Measurements from ENCODE around the gene HSPA5. TPM values are rescaled to one million over a fixed set of nuclear protein-coding genes. Genes with fewer than 3 reads are reported as not detected.

Gene HSPA5
- 118 and 147 TPM in 2 replicates for total RNA-seq (2012; rRNA removed)
- polyA plus RNA-seq (2012; rRNA removed) = 391 and 419 TPM in 2 replicates
- 180 and 209 TPM in 2 replicates for polyA plus RNA-seq (2012; cell fraction: cytosol; rRNA removed)
- polyA plus RNA-seq (2012; cell fraction: nucleus; rRNA removed; ENCODE audit: low replicate concordance) = 99.1 and 172 TPM in 2 replicates
- Bru-seq, nascent RNA = percentile 99 among the genes with signal in this experiment
- BruChase-seq, experiment 1, labeled RNA remaining after a 6-hour chase = percentile 100 among the genes with signal in this experiment
- BruChase-seq, experiment 2, labeled RNA remaining after a 2-hour chase = percentile 100 among the genes with signal in this experiment
- long read RNA-seq, transcript HSPA5-201 (8 exons, 3,908 nt) = major isoform, 2,486 of 2,842 reads
- long read RNA-seq, partial matches to known transcripts = 336 of 2,842 reads
- long read RNA-seq, other reads (novel, unspliced or antisense) = 20 of 2,842 reads

- Histone ChIP-seq H3K4me1 (ENCODE audit: control insufficient read depth, insufficient read depth, low read length) (peaks cover 4% of the 10 kb centered on the region), H2BK20ac (ENCODE audit: low read depth, low read length) (peak within 1 kb of the TSS; percentile 75), H3K79me1 (ENCODE audit: low read depth in 1 of 2, low read length in 2 of 2) (peaks cover 4 to 30% of the 10 kb centered on the region in 2 experiments; a peak in 3 of 4 replicates), H2BK15ac (ENCODE audit: low read depth, low read length) (peak within 1 kb of the TSS; percentile 85), H2BK5ac (ENCODE audit: low read depth, low read length, poor library complexity, severe bottlenecking) (peak within 1 kb of the TSS; percentile 95), H3K9me1 (ENCODE audit: insufficient read depth, low read length) (no peaks in the 10 kb centered on the region; the same call in 1 of the 2 replicates), H3K56ac (ENCODE audit: extremely low read depth, insufficient read depth, low read length) (peak within 1 kb of the TSS; percentile 99), H3K18ac (ENCODE audit: low read depth, low read length) (peak within 1 kb of the TSS; percentile 85), H4K5ac (ENCODE audit: low read depth, low read length) (peak within 1 kb of the TSS; percentile 94), H2AK5ac (ENCODE audit: low read depth, low read length) (peak within 1 kb of the TSS; percentile 100), H3K27ac (ENCODE audit: insufficient read depth, low read length) (peak within 1 kb of the TSS; percentile 98), H3K4ac (ENCODE audit: low read depth, low read length) (peak within 1 kb of the TSS; percentile 99), H3K23ac (ENCODE audit: low read depth, low read length) (peak within 1 kb of the TSS; percentile 93), H4K20me1 (ENCODE audit: insufficient read depth, low read length) (peaks cover 48% of the 10 kb centered on the region), H3K9me3 (ENCODE audit: control insufficient read depth, insufficient read depth, low read length) (no peaks in the 10 kb centered on the region), H4K8ac (ENCODE audit: low read depth in 2 of 2, low read length in 2 of 2) (peak within 1 kb of the TSS; percentile 100), H3K4me2 (ENCODE audit: low read depth, low read length) (peak within 1 kb of the TSS; percentile 84), H2AK9ac (replicated peaks; ENCODE audit: low read depth, low read length, poor library complexity) (peak within 1 kb of the TSS; percentile 100), H2AFZ (replicated peaks; ENCODE audit: low read length, poor library complexity) (peak within 1 kb of the TSS; percentile 93), H3K36me3 (ENCODE audit: control insufficient read depth, insufficient read depth, low read length) (peaks cover 24% of the 10 kb centered on the region), H3K27me3 (ENCODE audit: control insufficient read depth, insufficient read depth, low read length) (no peaks in the 10 kb centered on the region), H3K4me3 (ENCODE audit: insufficient read depth, low read depth, low read length) (peak within 1 kb of the TSS; percentile 80), H3K9ac (ENCODE audit: low read depth, low read length) (peak within 1 kb of the TSS; percentile 99), H4K91ac (ENCODE audit: insufficient read depth, low read depth, low read length) (peak within 1 kb of the TSS; percentile 99), H2BK120ac (ENCODE audit: low read depth, low read length) (peak within 1 kb of the TSS; percentile 92), H3K14ac (replicated peaks; ENCODE audit: low read depth, low read length) (peak within 1 kb of the TSS; percentile 99)
- in situ Hi-C loops (cut with MboI; ENCODE audit: low sequenced_read_pairs) = no loop called here
- CTCF ChIA-PET = interaction anchor here (0.7 kb wide), 1 partner anchor 555 kb away, joined by 3 read pairs; no protein-coding TSS in a partner anchor
- TF ChIP-seq FOS (IDR thresholded peaks at IDR 0.05; ENCODE audit: low read depth, low read length) = peak; percentile 60; the same call in 1 of the 2 replicates
- no peak for TF ChIP-seq RAD21 (IDR thresholded peaks at IDR 0.05; ENCODE audit: low read length)
- no peak for TF ChIP-seq ELK1 (IDR thresholded peaks at IDR 0.05; ENCODE audit: borderline replicate concordance, low read depth, low read length)
- peak; percentile 99 for TF ChIP-seq POLR2A (IDR thresholded peaks at IDR 0.05; ENCODE audit: low read depth, low read length)
- TF ChIP-seq BHLHE40 (IDR thresholded peaks at IDR 0.05; ENCODE audit: low read depth, low read length) = no peak
- TF ChIP-seq NFE2L2 (IDR thresholded peaks at IDR 0.05; ENCODE audit: low read depth, low read length) = no peak
- TF ChIP-seq MAZ (IDR thresholded peaks at IDR 0.05; ENCODE audit: borderline replicate concordance, low read depth, low read length) = peak; percentile 96; the same call in 1 of the 2 replicates
- TF ChIP-seq RCOR1 (IDR thresholded peaks at IDR 0.05; ENCODE audit: insufficient replicate concordance, low read length) = no peak
- TF ChIP-seq CEBPB (IDR thresholded peaks at IDR 0.05; ENCODE audit: low read depth, low read length) = no peak
- peak; percentile 29; the same call in 1 of the 2 replicates for TF ChIP-seq RFX5 (IDR thresholded peaks at IDR 0.05; ENCODE audit: low read depth, low read length)
- TF ChIP-seq SMC3 (IDR thresholded peaks at IDR 0.05; ENCODE audit: low read depth, low read length) = no peak
- TF ChIP-seq CHD1 (IDR thresholded peaks at IDR 0.05; ENCODE audit: low read depth, low read length) = no peak; the same call in 1 of the 2 replicates
- TF ChIP-seq MAFK (IDR thresholded peaks at IDR 0.05; ENCODE audit: low read depth, low read length) = no peak
- 0 out of 2 replicates have a peak, but pooled peaks have one; percentile 10 for TF ChIP-seq MXI1 (IDR thresholded peaks at IDR 0.05; ENCODE audit: borderline replicate concordance, low read depth, low read length)
- dilution Hi-C loops (cut with HindIII; ENCODE audit: low sequenced_read_pairs, unreplicated experiment) = no loop called here
- intact Hi-C loops (cut with micrococcal nuclease) = no loop called here
- peak; percentile 100 for DNase-seq
- POLR2A ChIA-PET (ENCODE audit: unreplicated experiment) = interaction anchor here (0.5 to 1.3 kb wide), 8 partner anchors 9 to 101 kb away, joined by 3 to 6 read pairs (median 3); no protein-coding TSS in a partner anchor
- BruUV-seq (replicated peaks) = TSS peak; percentile 72
- WGBS, 2 experiments (ENCODE audit: extremely low coverage in 2 of 2, insufficient read length in 1 of 2) = 0% methylated on average over 17 of the region's 59 CpGs; no CpG with 5 or more reads in 1 of the 2 experiments
- ATAC-seq (ENCODE audit: low read depth) = peak; percentile 89
These were observed at the start of gene HSPA5 for GRCh38 chr9:125241000-125241862. TSS of gene HSPA5 (minus strand) at chr9:125241343. CDS start at chr9:125241126, 217 bp downstream.
